HG03139 (cell line): Measurements from ENCODE around the gene SNED1.

Experiments
- ATAC-seq: cut with Tn5 transposase; IDR thresholded peaks from one replicate; pipeline ENCODE4 v1.9.1; 2021; ENCODE audit not compliant: unreplicated experiment

The SNED1 gene

GRCh38 chr2:241123816-241124536 lies 125.6 kb downstream of the SNED1 start:
- no peak for ATAC-seq

GRCh38 chr2:241125626-241126025 lies 127.2 kb downstream of the SNED1 start:
- ATAC-seq = no peak

DNA sequence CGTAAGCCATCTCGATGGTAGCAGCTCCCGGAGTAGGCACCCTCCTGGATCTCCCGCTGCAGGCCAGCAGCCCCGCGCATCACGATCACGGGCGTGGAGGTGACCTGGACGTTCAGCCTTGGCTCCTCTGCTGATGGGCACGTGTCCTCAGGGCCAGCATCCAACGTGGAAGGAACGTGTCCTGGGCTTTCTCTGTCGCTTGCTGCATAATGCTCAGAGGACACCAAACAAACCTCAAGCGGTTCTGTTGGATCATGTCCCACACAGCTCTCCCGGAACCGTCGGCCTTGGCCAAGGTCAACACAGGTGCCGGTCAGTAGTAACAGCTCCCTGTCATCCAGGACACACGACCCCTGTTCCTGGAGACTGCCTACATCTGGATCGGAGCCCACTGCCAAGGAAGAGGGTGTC lies 127.8 kb downstream of the SNED1 start:
- ATAC-seq = no peak

- no peak for ATAC-seq
These were observed 128.4 kb downstream of the SNED1 start for GRCh38 chr2:241126771-241127202.

GRCh38 chr2:241128266-241128665 lies 129.8 kb downstream of the SNED1 start:
- ATAC-seq = no peak

- ATAC-seq = no peak
These were observed 130.9 kb downstream of the SNED1 start for GRCh38 chr2:241129086-241129871.

GRCh38 chr2:241130316-241130715 lies 131.9 kb downstream of the SNED1 start:
- no peak for ATAC-seq

GRCh38 chr2:241131531-241131930 lies 133.1 kb downstream of the SNED1 start:
- no peak for ATAC-seq

GRCh38 chr2:241132538-241133435 lies 134.4 kb downstream of the SNED1 start:
- no peak for ATAC-seq

DNA sequence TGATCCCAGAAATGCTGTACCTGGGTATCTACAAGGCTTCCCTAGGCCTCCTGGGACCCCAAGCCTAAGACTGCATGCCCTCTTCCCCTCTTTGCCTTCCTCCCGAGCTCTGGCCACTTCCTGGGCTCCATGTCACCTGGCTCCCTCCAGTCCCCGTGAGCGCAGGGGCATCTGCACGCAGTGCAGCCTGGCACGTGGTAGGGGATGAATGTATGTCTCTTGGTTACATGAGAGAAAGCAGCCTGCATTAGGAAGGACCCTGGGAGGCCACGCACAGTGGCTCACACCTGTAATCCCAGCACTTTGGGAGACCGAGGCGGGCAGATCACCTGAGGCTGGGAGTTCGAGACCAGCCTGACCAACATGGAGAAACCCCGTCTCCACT lies 135.0 kb downstream of the SNED1 start:
- ATAC-seq = no peak

GRCh38 chr2:241134711-241135110 lies 136.3 kb downstream of the SNED1 start:
- no peak for ATAC-seq

- ATAC-seq = no peak
These were observed 137.3 kb downstream of the SNED1 start for GRCh38 chr2:241135737-241136136.

GRCh38 chr2:241136191-241136590 lies 137.8 kb downstream of the SNED1 start:
- ATAC-seq = no peak

GRCh38 chr2:241136661-241137260 lies 138.3 kb downstream of the SNED1 start:
- no peak for ATAC-seq

- no peak for ATAC-seq
These were observed 139.1 kb downstream of the SNED1 start for GRCh38 chr2:241137276-241138190.

- no peak for ATAC-seq
These were observed 140.1 kb downstream of the SNED1 start for GRCh38 chr2:241138471-241138870.

DNA sequence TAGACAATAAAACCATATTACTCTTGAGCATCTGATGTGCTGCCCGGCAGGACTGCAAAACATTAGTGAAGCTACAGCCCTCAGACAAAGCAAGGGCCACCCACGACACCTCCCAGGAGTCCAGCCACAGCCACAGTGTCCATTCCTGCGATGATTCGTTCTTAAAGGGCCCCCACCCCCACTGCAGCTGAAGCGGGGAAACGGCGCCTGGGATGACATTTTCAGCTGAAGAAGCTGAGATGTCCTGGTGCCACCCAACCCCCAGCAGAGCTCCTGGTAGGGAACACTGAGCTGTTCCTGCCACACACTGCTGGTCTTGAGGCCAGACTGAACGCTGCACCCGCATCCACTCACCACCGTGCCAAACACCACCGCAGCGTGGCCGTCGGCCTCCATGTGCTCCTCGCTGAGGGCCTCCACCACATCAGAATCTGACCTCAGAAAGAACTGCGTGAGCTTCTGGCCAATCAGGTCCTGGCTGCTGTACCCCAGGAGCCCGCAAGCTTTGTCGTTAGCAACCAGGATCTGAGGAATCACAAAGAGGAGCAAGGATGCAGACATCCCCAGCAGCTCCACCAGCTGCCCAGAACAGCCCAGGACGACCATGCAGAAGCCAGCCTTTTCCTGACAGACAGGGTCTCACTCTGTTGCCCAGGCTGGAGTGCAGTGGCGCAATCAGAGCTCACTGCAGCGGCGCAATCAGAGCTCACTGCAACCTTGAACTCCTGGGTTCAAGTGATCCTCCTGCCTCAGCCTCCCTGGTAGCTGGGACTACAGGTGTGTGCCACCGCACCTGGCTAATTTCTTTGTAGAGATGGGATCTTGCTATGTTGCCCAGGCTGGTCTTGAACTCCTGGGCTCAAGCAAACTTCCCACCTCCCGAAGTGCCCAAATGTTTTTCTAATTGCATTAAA lies 141.4 kb downstream of the SNED1 start:
- ATAC-seq = no peak

- no peak for ATAC-seq
These were observed 142.0 kb downstream of the SNED1 start for GRCh38 chr2:241140445-241140840.

DNA sequence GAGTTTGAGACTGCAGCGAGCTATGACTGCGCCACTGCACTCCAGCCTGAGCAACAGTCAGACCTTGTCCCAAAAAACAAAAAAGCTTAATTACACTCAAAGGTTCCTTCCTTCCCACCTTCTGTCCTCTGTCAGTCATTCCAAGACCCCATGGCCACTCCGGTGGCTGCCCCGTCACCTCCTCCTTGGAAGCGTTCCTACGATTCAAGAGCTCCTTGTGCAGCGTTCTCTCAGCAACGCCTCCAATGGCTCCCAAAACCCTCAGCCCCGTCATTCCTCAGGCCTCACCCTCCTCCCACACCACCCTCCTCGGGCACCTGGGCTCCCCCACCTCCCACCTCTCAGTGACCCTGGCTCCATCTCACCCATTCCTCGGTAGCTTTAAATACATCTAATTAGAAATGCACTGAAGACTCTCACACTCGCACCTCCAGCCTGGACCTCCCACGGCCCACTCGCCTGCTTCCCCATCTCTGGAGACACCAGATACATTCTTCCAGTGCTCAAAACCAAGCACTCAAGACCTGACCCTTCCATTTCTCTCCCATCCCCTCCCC lies 142.9 kb downstream of the SNED1 start:
- ATAC-seq = no peak
